Cardiac muscle cell (in vitro differentiated cells and primary cell): ENCODE results near the gene MRPL51. TPM values are rescaled to one million over a fixed set of nuclear protein-coding genes. Genes with fewer than 3 reads are reported as not detected.

Experiments used
- DNase-seq, 2 donors: peaks; one replicate each; pipeline versions ENCODE4 v3.0.0 to v3.0.0-alpha.2; 2010 to 2017; ENCODE audit warnings: low read depth in 1 of 2, low spot score in 1 of 2
- H3K27ac ChIP-seq: fragments of 200-600 bp; sonication (generic); 2 replicates; pipeline ENCODE4 v1.5.1; 2016
- H3K27me3 ChIP-seq: fragments of 200-600 bp; sonication (generic); 2 replicates; pipeline ENCODE4 v1.6.0; 2016; ENCODE audit warnings: control low read depth
- H3K36me3 ChIP-seq: fragments of 200-600 bp; sonication (generic); 2 replicates; pipeline ENCODE4 v1.5.1; 2016; ENCODE audit warnings: control low read depth
- H3K4me1 ChIP-seq: fragments of 200-600 bp; sonication (generic); 2 replicates; pipeline ENCODE4 v1.8.1; 2017; ENCODE audit warnings: low read depth, mild to moderate bottlenecking, mixed run types
- H3K4me3 ChIP-seq: fragments of 200-600 bp; sonication (generic); 2 replicates; pipeline ENCODE4 v1.5.1; 2016; ENCODE audit warnings: mild to moderate bottlenecking
- H3K9me3 ChIP-seq: fragments of 200-600 bp; sonication (generic); 2 replicates; pipeline ENCODE4 v1.5.1; 2017; ENCODE audit warnings: low read depth, mild to moderate bottlenecking, control low read depth
- CTCF ChIP-seq: IDR thresholded peaks from 2 replicates; pipeline ENCODE4 v1.5.1; 2012; ENCODE audit warnings: low read depth, mild to moderate bottlenecking, low read length
- polyA plus RNA-seq: library from polyadenylated mRNA; unstranded; fragments of >200 nt; fragmentation: Nextera tagmentation; extraction: Ambion mirVana; gene quantifications from 2 replicates; pipeline ENCODE4 v1.2.1, GENCODE V29; 2016
- total RNA-seq: library from RNA; depleted of rRNA; stranded (reverse); fragments of >200 nt; gene quantifications from 2 replicates; pipeline ENCODE4 v1.2.3, GENCODE V29; 2016

MRPL51 gene
- total and polyA plus RNA-seq, 2 experiments from 2014 or later = 75.1 to 279 TPM

GRCh38 chr12:6451348-6452244 lies 41.5 kb downstream of the MRPL51 start, which contains the start of gene TAPBPL:
TSS of gene TAPBPL (plus strand) at chr12:6452042. CDS start at chr12:6452249, 207 bp downstream.
- Histone ChIP-seq H3K9me3 (no peaks in the 10 kb centered on the region), H3K4me1 (peaks cover 24% of the 10 kb centered on the region), H3K27me3 (no peaks in the 10 kb centered on the region), H3K36me3 (no peaks in the 10 kb centered on the region), H3K27ac (peak within 1 kb of the TSS; percentile 92), H3K4me3 (peak within 1 kb of the TSS; percentile 25)
- peak; percentile 86 to 88 for DNase-seq
- no peak for TF ChIP-seq CTCF

- Histone ChIP-seq H3K4me3 (peak overlapping the region; percentile 25), H3K27ac (peak overlapping the region; percentile 92), H3K27me3 (no peaks in the 10 kb centered on the region), H3K9me3 (no peaks in the 10 kb centered on the region), H3K36me3 (no peaks in the 10 kb centered on the region), H3K4me1 (peaks cover 24% of the 10 kb centered on the region)
- DNase-seq = no peak
- no peak for TF ChIP-seq CTCF
Measured at GRCh38 chr12:6450869-6451347, 42.2 kb downstream of the MRPL51 start.

GRCh38 chr12:6450091-6450868 lies 42.8 kb downstream of the MRPL51 start:
- no peak for DNase-seq
- no peaks in the 10 kb centered on the region for H3K27me3 ChIP-seq
- no peaks in the 10 kb centered on the region for H3K36me3 ChIP-seq
- no peak for TF ChIP-seq CTCF
- no peaks in the 10 kb centered on the region for H3K9me3 ChIP-seq
- H3K4me1 ChIP-seq = peaks cover 24% of the 10 kb centered on the region
- peak overlapping the region; percentile 25 for H3K4me3 ChIP-seq
- H3K27ac ChIP-seq = peak overlapping the region; percentile 92

GRCh38 chr12:6444704-6445688 lies 48.1 kb downstream of the MRPL51 start, which contains the start of gene CD27:
TSS of gene CD27 (plus strand) at chr12:6444955. CDS start at chr12:6445096, 141 bp downstream.
- Histone ChIP-seq H3K9me3 (no peaks in the 10 kb centered on the region), H3K36me3 (no peaks in the 10 kb centered on the region), H3K27ac (no peak within 1 kb of the TSS), H3K4me1 (no peaks in the 10 kb centered on the region), H3K27me3 (no peaks in the 10 kb centered on the region), H3K4me3 (no peak within 1 kb of the TSS)
- no peak for DNase-seq
- no peak for TF ChIP-seq CTCF

- H3K4me1 ChIP-seq = no peaks in the 10 kb centered on the region
- H3K27me3 ChIP-seq = no peaks in the 10 kb centered on the region
- H3K27ac ChIP-seq = no peak overlapping the region
- H3K36me3 ChIP-seq = no peaks in the 10 kb centered on the region
- H3K4me3 ChIP-seq = no peak overlapping the region
- TF ChIP-seq CTCF = no peak
- no peaks in the 10 kb centered on the region for H3K9me3 ChIP-seq
- DNase-seq = no peak
Measured at GRCh38 chr12:6444031-6444430, 49.0 kb downstream of the MRPL51 start.
